NCI-H146 treated with DMSO at 0.1 percent for 48 hours (cell line): ENCODE results near the gene SP3.

Experiments used
- DNase-seq: peaks from one replicate; lab custom pipeline; 2025; ENCODE audit not compliant: unreplicated experiment; lab: John Stamatoyannopoulos, UW

The SP3 gene

DNA sequence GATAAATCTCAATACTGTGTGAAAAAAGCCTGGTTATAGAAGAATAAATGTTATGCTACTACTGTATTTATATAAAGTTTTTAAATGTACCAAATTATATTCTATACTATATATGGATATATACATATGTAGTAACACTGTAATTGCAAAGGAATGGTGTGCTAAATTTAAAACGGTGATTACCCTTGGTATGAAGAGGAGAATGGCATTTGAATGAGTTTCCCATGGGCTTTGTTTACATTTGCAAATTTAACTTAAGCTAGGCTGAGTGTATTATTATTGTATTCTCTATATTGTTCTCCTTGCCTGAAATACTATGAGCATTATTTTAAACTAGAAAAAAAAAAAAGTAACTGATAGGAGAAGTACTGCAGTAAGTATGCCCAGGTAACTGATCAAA is 4.7 kb upstream of the SP3 start:
- DNase-seq: no peak

DNA sequence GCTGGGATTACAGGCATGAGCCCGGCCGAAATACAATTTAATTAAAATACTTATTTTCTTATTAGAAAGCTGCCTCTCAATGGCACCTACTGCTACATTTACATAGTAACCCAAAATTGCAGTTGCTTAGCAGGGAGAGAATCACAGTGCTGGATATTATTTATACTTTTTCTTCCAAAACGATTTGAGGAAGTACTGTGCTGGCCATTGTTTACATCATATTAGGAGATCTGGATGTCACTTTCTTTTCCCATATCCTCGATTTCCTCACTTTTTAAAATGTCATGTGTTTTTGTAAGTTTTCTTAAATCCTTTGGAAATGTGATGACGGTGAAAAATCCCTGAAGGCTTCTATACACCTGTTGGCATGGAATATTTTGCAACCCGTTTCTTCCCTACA is 3.4 kb upstream of the SP3 start:
- no peak for DNase-seq

- DNase-seq: no peak
Measured at GRCh38 chr2:173966274-173967098, 1.3 kb upstream of the SP3 start.

DNA sequence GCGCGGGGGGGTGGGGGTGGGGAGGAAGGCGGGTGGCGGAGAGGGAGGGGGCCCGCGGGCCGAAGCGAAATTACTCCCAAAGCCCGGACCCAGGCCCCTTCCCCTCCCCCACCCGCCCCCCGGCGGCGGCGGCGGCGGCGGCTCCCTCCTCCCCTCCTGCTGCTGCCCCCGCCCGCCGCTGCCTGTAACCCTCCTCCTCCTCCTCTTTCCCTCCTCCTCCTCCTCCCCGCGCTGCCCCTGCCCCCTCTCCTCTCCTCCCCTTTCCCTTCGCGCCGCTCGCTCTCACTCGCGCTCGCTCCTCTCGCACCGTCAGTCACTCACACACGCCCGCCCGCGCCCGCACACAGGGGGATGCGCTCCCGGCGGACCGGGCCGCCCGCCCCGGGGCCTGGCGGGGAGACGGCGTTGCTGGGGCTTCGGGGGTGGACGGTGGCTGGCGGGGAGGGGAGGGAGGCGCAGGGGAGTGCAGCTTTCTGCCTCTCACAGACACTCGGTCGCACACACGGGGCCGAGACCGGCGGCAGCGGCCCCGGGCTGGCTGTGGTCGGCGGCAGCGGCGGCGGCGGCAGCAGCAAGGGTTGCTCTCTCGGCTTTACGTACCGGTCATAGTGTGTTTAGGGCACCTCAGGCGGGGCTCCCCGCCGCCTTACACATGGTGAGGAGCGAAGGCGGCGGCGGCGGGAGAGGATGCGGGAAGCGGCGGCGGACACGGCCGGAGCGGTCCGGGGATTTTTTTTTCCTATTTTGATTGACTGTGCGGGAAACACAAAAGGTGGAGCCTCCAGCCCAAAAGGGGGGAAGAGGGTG is 405 bp downstream of the SP3 start:
- peak; percentile 44 for DNase-seq

- peak; percentile 73 for DNase-seq
Measured at GRCh38 chr2:173963817-173964564, 1.2 kb downstream of the SP3 start.

GRCh38 chr2:173963323-173963816 is 1.8 kb downstream of the SP3 start:
- DNase-seq: peak; percentile 29

GRCh38 chr2:173962583-173963110 is 2.5 kb downstream of the SP3 start:
- no peak for DNase-seq

DNA sequence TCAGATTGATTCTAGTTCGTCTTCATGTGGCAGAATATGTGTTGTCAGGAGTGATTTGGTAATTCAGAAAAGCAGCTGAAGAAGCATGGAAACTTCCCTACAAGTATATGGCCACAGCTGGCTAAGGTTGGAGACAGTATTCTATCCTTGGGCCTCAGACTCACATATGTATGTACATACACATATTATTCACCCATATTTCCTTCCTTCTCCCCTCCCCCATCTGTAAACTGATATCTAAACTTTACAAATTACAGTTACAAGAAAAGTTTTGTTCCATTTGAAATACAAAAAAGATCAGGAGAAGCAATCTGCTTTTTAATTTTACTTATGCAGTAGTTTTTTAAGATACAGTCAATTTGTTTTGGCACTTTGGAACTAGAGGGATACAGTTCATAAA is 3.1 kb downstream of the SP3 start:
- no peak for DNase-seq

DNA sequence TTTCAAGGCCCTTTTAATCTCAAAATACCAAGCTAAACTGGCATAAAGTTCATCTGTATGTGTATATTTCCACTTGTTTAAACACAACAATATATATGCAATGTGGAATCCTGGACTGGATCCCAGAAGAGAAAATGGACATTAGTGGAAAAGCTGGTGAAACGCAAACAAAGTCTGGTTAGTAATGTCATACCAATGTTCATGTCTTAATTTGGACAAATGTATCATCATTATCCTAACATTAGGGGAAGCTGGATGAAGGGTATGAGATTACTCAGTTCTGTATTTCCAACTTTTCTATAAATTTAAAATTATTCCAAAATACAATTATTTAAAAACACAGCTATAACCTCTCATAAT is 3.8 kb downstream of the SP3 start:
- DNase-seq: no peak

DNA sequence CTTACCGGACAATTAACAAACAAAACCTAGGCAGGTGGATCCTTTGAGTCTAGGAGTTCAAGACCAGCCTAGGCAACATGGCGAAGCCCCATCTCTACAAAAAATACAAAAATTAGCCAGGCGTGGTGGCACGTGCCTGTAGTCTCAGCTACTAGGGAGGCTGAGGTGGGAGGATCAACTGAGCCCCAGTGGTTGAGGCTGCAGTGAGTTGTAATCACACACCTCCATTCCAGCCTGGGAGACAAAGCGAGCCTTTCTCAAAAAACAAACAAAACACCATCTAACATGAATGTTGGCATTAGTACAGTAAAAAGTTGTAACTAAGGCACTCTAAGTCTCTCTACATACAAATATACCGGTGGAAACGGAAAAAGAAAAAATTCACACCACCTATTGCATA is 5.3 kb downstream of the SP3 start:
- DNase-seq: no peak

GRCh38 chr2:173959358-173959884 is 5.8 kb downstream of the SP3 start:
- DNase-seq: no peak

DNA sequence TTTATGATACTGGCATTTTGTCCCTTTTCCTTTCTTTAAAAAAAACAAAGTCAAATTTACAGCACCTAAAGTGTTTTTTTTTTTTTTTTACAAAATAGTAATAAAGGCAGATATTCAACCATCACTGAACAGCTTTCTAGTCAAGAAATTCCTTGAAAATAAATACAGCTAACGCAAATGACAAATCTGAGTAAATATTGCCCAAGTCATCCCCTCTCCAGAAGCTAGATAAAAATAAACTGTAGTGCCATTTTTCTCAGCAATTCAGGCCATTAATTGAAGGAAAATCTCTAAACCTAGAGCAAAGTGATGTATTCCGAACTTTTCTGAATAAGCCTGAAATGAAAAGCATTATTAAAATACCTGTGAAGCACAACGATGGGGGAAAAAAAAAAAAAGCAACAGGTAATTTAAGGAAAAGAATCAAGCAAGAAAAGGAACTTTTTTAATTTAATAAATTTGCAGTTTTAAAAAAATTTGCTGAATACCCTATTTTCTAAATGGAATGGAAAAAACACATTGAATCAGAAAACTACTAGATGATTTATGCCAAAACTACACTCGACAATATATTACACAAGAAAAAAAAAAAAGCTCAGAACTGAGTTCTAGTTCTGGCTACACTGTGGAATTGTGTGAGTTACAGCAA is 6.9 kb downstream of the SP3 start:
- no peak for DNase-seq

GRCh38 chr2:173957517-173957916 is 7.7 kb downstream of the SP3 start:
- DNase-seq: no peak

DNA sequence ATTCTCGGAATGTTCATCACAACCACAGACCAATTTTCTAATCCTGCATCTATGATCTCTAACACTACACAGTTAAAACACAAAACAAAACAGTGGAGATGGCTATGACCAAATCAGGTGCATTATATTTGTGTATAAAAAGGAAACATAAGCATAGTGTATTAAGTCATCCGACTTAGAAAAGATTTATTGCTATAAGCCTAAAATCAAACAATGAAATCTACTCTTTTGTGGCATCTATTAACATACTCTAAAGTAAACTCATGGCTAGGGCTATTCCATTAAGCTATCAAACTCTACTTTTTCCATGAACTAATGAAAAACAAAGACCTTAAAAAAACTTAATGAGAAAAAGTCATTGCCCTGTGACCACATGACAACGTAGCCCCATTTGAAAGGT is 8.7 kb downstream of the SP3 start:
- DNase-seq: no peak

DNA sequence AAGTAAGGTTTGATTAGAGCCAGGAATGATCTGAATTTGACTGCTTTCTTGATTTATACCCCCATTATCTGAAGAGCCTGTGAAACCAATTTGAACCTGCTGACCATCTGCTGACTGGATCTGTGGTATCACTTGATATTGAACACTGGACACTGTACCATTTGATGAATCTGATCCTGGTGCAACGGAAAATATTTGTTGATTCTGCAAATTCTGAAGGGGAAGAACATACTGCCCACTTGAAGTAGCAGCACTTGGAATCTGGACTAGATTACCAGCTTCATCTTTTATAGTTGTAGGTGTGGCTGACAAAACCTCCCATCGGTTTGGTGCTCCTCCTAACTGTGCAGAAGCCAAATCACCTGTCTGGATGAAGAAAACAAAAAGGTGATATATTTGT is 9.3 kb downstream of the SP3 start:
- DNase-seq: no peak

GRCh38 chr2:173955004-173955403 is 10.2 kb downstream of the SP3 start:
- DNase-seq: no peak

- no peak for DNase-seq
Measured at GRCh38 chr2:173953047-173953424, 12.1 kb downstream of the SP3 start.

- DNase-seq: no peak
Measured at GRCh38 chr2:173952267-173953046, 12.7 kb downstream of the SP3 start.

- DNase-seq: no peak
Measured at GRCh38 chr2:173948842-173949241, 16.3 kb downstream of the SP3 start.

DNA sequence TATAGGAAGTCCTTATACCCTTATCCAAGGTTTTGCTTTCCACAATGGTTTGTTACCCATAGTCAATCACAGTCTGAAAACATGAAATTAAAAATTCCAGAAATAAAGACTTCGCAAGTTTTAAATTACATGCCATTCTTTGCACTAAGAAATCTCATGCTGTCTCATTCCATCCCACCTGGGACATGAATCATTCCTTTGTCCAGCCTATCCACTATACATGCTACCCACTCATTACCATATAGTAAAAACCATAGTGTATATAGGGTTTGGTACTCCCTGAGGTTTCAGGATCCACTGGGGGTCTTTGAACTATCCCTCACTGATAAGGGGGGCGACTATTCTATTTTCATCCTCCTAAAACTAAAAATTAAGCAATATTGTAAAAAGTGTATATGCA is 17.0 kb downstream of the SP3 start:
- DNase-seq: no peak
